K562 (cell line): ENCODE measurements around the gene VAT1L. TPM values are rescaled to one million over a fixed set of nuclear protein-coding genes. Genes with fewer than 3 reads are reported as not detected.

Experiments used
- ARNT ChIP-seq, 2 experiments: fragments of 450-650 bp; IDR thresholded peaks; 2 replicates each; pipeline ENCODE4 v1.6.1; 2016; ENCODE audit warnings: mild to moderate bottlenecking in 1 of 2
- BMI1 ChIP-seq: fragments of 150-350 bp; IDR thresholded peaks from 2 replicates; pipeline ENCODE4 v1.6.1; 2014; ENCODE audit warnings: low read length
- CHCHD3 ChIP-seq: fragments of 250-450 bp; sonication (Bioruptor Pico); IDR thresholded peaks from 2 replicates; pipeline ENCODE4 v2.1.2; 2022; ENCODE audit warnings: mild to moderate bottlenecking
- COPS2 ChIP-seq: fragments of 450-650 bp; conservative IDR thresholded peaks from 2 replicates; pipeline ENCODE4 v1.6.1; 2016; ENCODE audit warnings: mild to moderate bottlenecking, moderate library complexity
- CREBBP ChIP-seq: IDR thresholded peaks from one replicate; pipeline ENCODE4 v1.6.1; 2012; ENCODE audit warnings: low read depth, mild to moderate bottlenecking, control low read depth, inconsistent platforms, low read length
- DDX20 ChIP-seq: fragments of 450-650 bp; IDR thresholded peaks from 2 replicates; pipeline ENCODE4 v1.6.1; 2016; ENCODE audit warnings: missing genetic modification characterization, low read depth, mild to moderate bottlenecking, missing compliant biosample characterization, moderate library complexity
- EP300 ChIP-seq: IDR thresholded peaks from 2 replicates; pipeline ENCODE4 v1.6.1; 2012; ENCODE audit warnings: low read length, improper control_type of control experiment
- EWSR1 ChIP-seq: fragments of 450-650 bp; IDR thresholded peaks from 2 replicates; pipeline ENCODE4 v1.6.1; 2018; ENCODE audit warnings: borderline replicate concordance, mild to moderate bottlenecking, low read depth, moderate library complexity; ENCODE audit not compliant: partially characterized antibody
- HDAC2 ChIP-seq: fragments of 450-650 bp; IDR thresholded peaks from 2 replicates; pipeline ENCODE4 v1.6.1; 2016; ENCODE audit warnings: mild to moderate bottlenecking
- HEY1 ChIP-seq: fragments of 250-450 bp; sonication (Bioruptor Pico); IDR thresholded peaks from 2 replicates; pipeline ENCODE4 v1.5.0; 2020; ENCODE audit warnings: mild to moderate bottlenecking, moderate library complexity, borderline replicate concordance
- KAT8 ChIP-seq: fragments of 450-650 bp; IDR thresholded peaks from 2 replicates; pipeline ENCODE4 v1.6.1; 2016; ENCODE audit warnings: low read depth, mild to moderate bottlenecking
- KLF10 ChIP-seq: fragments of 250-450 bp; sonication (Bioruptor Pico); IDR thresholded peaks from 2 replicates; pipeline ENCODE4 v1.6.1; 2021; ENCODE audit warnings: matching md5 sums
- MCM7 ChIP-seq, 2 experiments: fragments of 450-650 bp; IDR thresholded peaks; 2 replicates each; pipeline ENCODE4 v1.6.1; 2016 to 2018
- NCOA6 ChIP-seq: fragments of 450-650 bp; IDR thresholded peaks from 2 replicates; pipeline ENCODE4 v1.6.1; 2017; ENCODE audit warnings: mild to moderate bottlenecking
- NFATC3 ChIP-seq: fragments of 450-650 bp; IDR thresholded peaks from 2 replicates; pipeline ENCODE4 v1.6.1; 2017; ENCODE audit warnings: mild to moderate bottlenecking
- NRF1 ChIP-seq, 2 experiments: fragments of 450-650 bp; IDR thresholded peaks in 1 of 2; conservative IDR thresholded peaks in 1 of 2; 2 replicates each; pipeline ENCODE4 v1.6.1; 2014; ENCODE audit warnings: mild to moderate bottlenecking in 2 of 2
- SETDB1 ChIP-seq: IDR thresholded peaks from one replicate; pipeline ENCODE4 v1.6.1; 2012; ENCODE audit warnings: low read length, control low read depth, inconsistent platforms
- SPI1 ChIP-seq: IDR thresholded peaks from 2 replicates; pipeline ENCODE4 v1.6.1; 2011; ENCODE audit warnings: low read depth, low read length, control low read depth, borderline replicate concordance
- SREBF2 ChIP-seq: sonication (generic); formaldehyde crosslinking; IDR thresholded peaks from 2 replicates; pipeline ENCODE4 v1.4.0; 2020; ENCODE audit warnings: mild to moderate bottlenecking, missing genetic modification reagents
- SRSF1 ChIP-seq: fragments of 200-400 bp; formaldehyde crosslinking; IDR thresholded peaks from 2 replicates; pipeline ENCODE4 v1.6.1; 2017; ENCODE audit warnings: mild to moderate bottlenecking, low read depth, low read length, moderate library complexity
- STAT5B ChIP-seq: fragments of 250-450 bp; sonication (Bioruptor Pico); IDR thresholded peaks from 2 replicates; pipeline ENCODE4 v1.8.0; 2021; ENCODE audit warnings: mild to moderate bottlenecking, inconsistent platforms
- ZFP1 ChIP-seq: fragments of 450-650 bp; formaldehyde crosslinking; IDR thresholded peaks from 2 replicates; pipeline ENCODE4 v1.4.0; 2020; ENCODE audit warnings: mild to moderate bottlenecking, mixed read lengths
- ZFP30 ChIP-seq: fragments of 250-450 bp; sonication (Bioruptor Pico); IDR thresholded peaks from 2 replicates; pipeline ENCODE4 v1.8.0; 2022; ENCODE audit warnings: moderate library complexity, mild to moderate bottlenecking, inconsistent platforms, borderline replicate concordance
- ZNF232 ChIP-seq: sonication (generic); formaldehyde crosslinking; IDR thresholded peaks from 2 replicates; pipeline ENCODE4 v1.8.0; 2022; ENCODE audit warnings: mild to moderate bottlenecking, missing genetic modification reagents
- polyA plus RNA-seq, 8 experiments: library from polyadenylated mRNA; depleted of rRNA in 4 of 8; stranded (reverse) in 5 of 8; unstranded in 3 of 8; fragments of >200 nt; fragmentation: Nextera tagmentation in 2 of 8; fragmentation: Illumina TruSeq in 1 of 8; extraction: Ambion mirVana in 2 of 8; extraction: Trizol in 1 of 8; gene quantifications; 2 replicates each; pipeline versions ENCODE4 v1.2.1 to v1.2.3, GENCODE V29; 2011 to 2014; ENCODE audit warnings: inconsistent platforms in 1 of 8, missing spikeins in 1 of 8
- total RNA-seq, 7 experiments: library from RNA; depleted of rRNA in 6 of 7; stranded (reverse); fragments of >200 nt in 6 of 7; fragmentation: Illumina TruSeq in 2 of 7; extraction: Trizol in 2 of 7; gene quantifications; 2 replicates each; pipeline versions ENCODE4 v1.2.1 to v1.2.3, GENCODE V29; 2011 to 2021; ENCODE audit warnings: low replicate concordance in 1 of 7
- TF ChIP-seq, protein P1 (sequence below): fragments of 250-450 bp; sonication (Bioruptor Pico); IDR thresholded peaks from 2 replicates; pipeline ENCODE4 v1.5.0; 2022; ENCODE audit warnings: mild to moderate bottlenecking
- TF ChIP-seq, protein P2 (sequence below): sonication (generic); formaldehyde crosslinking; IDR thresholded peaks from 2 replicates; pipeline ENCODE4 v1.8.1; 2022; ENCODE audit warnings: missing genetic modification reagents
- TF ChIP-seq, protein P3 (sequence below): fragments of 450-650 bp; formaldehyde crosslinking; IDR thresholded peaks from 2 replicates; pipeline ENCODE4 v1.4.0; 2020; ENCODE audit warnings: mild to moderate bottlenecking, moderate library complexity
- TF ChIP-seq, protein P4 (sequence below): IDR thresholded peaks from 2 replicates; pipeline ENCODE4 v1.6.1; 2011; ENCODE audit not compliant: insufficient read length; ENCODE audit errors: extremely low read depth

VAT1L gene
- total and polyA plus RNA-seq, 9 of the 15 experiments (the other 6 are each of a cell fraction or from before 2014, with no cell fraction given), result 0.01 TPM; not detected in 8

DNA sequence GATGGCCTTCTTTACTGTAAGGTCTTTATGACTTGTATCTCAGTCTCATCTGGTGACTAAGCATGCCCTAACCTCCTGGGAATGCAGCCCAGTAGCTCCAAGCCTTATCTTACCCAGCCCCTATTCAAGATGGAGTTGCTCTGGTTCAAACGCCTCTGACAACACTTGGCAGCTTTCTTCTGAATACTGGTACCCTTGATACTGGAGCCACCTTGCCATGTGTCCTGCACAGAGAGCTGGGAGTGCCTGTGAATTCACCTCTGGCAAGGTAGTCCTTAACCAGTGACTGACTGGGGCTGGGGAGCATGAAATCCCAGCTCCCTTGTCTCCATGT is 48.8 kb upstream of the VAT1L start (continued):
- TF ChIP-seq EP300 (no peak), NCOA6 (no peak), EWSR1 (no peak), KAT8 (no peak), NFATC3 (no peak), BMI1 (no peak), CREBBP (no peak), COPS2 (no peak), ZFP30 (no peak), ZNF232 (CRISPR knock-in tag) (no peak), MCM7 (IDR thresholded peaks at IDR 0.05) (no peak), SRSF1 (no peak), SREBF2 (CRISPR knock-in tag) (no peak), SPI1 (no peak), ZFP1 (CRISPR knock-in tag) (no peak), DDX20 (tag) (peak; percentile 89), HEY1 (CRISPR knock-in tag) (no peak), SETDB1 (no peak), HDAC2 (no peak), CHCHD3 (CRISPR knock-in tag) (no peak), ARNT (IDR thresholded peaks at IDR 0.05) (no peak), NRF1 (conservative IDR thresholded peaks at IDR 0.05 in 1 of 2, IDR thresholded peaks at IDR 0.05 in 1 of 2) (no peak), STAT5B (CRISPR knock-in tag) (no peak), KLF10 (CRISPR knock-in tag) (no peak)
- TF ChIP-seq, protein P1, sequence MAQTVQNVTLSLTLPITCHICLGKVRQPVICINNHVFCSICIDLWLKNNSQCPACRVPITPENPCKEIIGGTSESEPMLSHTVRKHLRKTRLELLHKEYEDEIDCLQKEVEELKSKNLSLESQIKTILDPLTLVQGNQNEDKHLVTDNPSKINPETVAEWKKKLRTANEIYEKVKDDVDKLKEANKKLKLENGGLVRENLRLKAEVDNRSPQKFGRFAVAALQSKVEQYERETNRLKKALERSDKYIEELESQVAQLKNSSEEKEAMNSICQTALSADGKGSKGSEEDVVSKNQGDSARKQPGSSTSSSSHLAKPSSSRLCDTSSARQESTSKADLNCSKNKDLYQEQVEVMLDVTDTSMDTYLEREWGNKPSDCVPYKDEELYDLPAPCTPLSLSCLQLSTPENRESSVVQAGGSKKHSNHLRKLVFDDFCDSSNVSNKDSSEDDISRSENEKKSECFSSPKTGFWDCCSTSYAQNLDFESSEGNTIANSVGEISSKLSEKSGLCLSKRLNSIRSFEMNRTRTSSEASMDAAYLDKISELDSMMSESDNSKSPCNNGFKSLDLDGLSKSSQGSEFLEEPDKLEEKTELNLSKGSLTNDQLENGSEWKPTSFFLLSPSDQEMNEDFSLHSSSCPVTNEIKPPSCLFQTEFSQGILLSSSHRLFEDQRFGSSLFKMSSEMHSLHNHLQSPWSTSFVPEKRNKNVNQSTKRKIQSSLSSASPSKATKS (CRISPR knock-in tag), result no peak
- TF ChIP-seq, protein P2, sequence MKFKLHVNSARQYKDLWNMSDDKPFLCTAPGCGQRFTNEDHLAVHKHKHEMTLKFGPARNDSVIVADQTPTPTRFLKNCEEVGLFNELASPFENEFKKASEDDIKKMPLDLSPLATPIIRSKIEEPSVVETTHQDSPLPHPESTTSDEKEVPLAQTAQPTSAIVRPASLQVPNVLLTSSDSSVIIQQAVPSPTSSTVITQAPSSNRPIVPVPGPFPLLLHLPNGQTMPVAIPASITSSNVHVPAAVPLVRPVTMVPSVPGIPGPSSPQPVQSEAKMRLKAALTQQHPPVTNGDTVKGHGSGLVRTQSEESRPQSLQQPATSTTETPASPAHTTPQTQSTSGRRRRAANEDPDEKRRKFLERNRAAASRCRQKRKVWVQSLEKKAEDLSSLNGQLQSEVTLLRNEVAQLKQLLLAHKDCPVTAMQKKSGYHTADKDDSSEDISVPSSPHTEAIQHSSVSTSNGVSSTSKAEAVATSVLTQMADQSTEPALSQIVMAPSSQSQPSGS, result no peak
- TF ChIP-seq, protein P3, sequence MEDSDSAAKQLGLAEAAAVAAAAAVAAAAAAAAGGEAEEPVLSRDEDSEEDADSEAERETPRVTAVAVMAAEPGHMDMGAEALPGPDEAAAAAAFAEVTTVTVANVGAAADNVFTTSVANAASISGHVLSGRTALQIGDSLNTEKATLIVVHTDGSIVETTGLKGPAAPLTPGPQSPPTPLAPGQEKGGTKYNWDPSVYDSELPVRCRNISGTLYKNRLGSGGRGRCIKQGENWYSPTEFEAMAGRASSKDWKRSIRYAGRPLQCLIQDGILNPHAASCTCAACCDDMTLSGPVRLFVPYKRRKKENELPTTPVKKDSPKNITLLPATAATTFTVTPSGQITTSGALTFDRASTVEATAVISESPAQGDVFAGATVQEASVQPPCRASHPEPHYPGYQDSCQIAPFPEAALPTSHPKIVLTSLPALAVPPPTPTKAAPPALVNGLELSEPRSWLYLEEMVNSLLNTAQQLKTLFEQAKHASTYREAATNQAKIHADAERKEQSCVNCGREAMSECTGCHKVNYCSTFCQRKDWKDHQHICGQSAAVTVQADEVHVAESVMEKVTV, result no peak
- TF ChIP-seq, protein P4, sequence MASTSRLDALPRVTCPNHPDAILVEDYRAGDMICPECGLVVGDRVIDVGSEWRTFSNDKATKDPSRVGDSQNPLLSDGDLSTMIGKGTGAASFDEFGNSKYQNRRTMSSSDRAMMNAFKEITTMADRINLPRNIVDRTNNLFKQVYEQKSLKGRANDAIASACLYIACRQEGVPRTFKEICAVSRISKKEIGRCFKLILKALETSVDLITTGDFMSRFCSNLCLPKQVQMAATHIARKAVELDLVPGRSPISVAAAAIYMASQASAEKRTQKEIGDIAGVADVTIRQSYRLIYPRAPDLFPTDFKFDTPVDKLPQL, result no peak
